ENCODE measurements around the gene DLEC1.

DLEC1 gene

GRCh38 chr3:38022301-38022700, 16.7 kb upstream of the DLEC1 start:
- H3K27me3 ChIP-seq (replicated peaks; ENCODE audit: control insufficient read depth, insufficient read depth, low read length), result no peaks in the 10 kb centered on the region
- no peak for TF ChIP-seq CTCF (IDR thresholded peaks at IDR 0.05; ENCODE audit: insufficient read depth, low read length, poor library complexity, severe bottlenecking)
- H3K36me3 ChIP-seq (ENCODE audit: control insufficient read depth, insufficient read depth, low read length), result no peaks in the 10 kb centered on the region
- no peak overlapping the region for H3K4me3 ChIP-seq (replicated peaks; ENCODE audit: low read depth, low read length)
- no peak for DNase-seq (ENCODE audit: extremely low read depth, insufficient read length)

- H3K4me3 ChIP-seq (replicated peaks; ENCODE audit: low read depth, low read length), result no peak overlapping the region
- no peaks in the 10 kb centered on the region for H3K36me3 ChIP-seq (ENCODE audit: control insufficient read depth, insufficient read depth, low read length)
- H3K27me3 ChIP-seq (replicated peaks; ENCODE audit: control insufficient read depth, insufficient read depth, low read length), result no peaks in the 10 kb centered on the region
- DNase-seq (ENCODE audit: extremely low read depth, insufficient read length), result no peak
- no peak for TF ChIP-seq CTCF (IDR thresholded peaks at IDR 0.05; ENCODE audit: insufficient read depth, low read length, poor library complexity, severe bottlenecking)
Observed at GRCh38 chr3:38022896-38023709, 15.9 kb upstream of the DLEC1 start.

GRCh38 chr3:38026856-38027255, 12.2 kb upstream of the DLEC1 start:
- no peak for DNase-seq (ENCODE audit: extremely low read depth, insufficient read length)
- Histone ChIP-seq H3K27me3 (replicated peaks; ENCODE audit: control insufficient read depth, insufficient read depth, low read length) (no peaks in the 10 kb centered on the region; the same call in 1 of the 2 replicates), H3K4me3 (replicated peaks; ENCODE audit: low read depth, low read length) (no peak overlapping the region), H3K36me3 (ENCODE audit: control insufficient read depth, insufficient read depth, low read length) (no peaks in the 10 kb centered on the region)
- no peak for TF ChIP-seq CTCF (IDR thresholded peaks at IDR 0.05; ENCODE audit: insufficient read depth, low read length, poor library complexity, severe bottlenecking)

GRCh38 chr3:38027466-38028465, 11.2 kb upstream of the DLEC1 start:
- no peaks in the 10 kb centered on the region for H3K36me3 ChIP-seq (ENCODE audit: control insufficient read depth, insufficient read depth, low read length)
- H3K27me3 ChIP-seq (replicated peaks; ENCODE audit: control insufficient read depth, insufficient read depth, low read length), result no peaks in the 10 kb centered on the region; the same call in 1 of the 2 replicates
- no peak for DNase-seq (ENCODE audit: extremely low read depth, insufficient read length)
- TF ChIP-seq CTCF (IDR thresholded peaks at IDR 0.05; ENCODE audit: insufficient read depth, low read length, poor library complexity, severe bottlenecking), result no peak
- no peak overlapping the region for H3K4me3 ChIP-seq (replicated peaks; ENCODE audit: low read depth, low read length)

GRCh38 chr3:38028621-38029361, 10.2 kb upstream of the DLEC1 start:
- no peak for DNase-seq (ENCODE audit: extremely low read depth, insufficient read length)
- H3K36me3 ChIP-seq (ENCODE audit: control insufficient read depth, insufficient read depth, low read length), result no peaks in the 10 kb centered on the region
- no peaks in the 10 kb centered on the region; the same call in 1 of the 2 replicates for H3K27me3 ChIP-seq (replicated peaks; ENCODE audit: control insufficient read depth, insufficient read depth, low read length)
- TF ChIP-seq CTCF (IDR thresholded peaks at IDR 0.05; ENCODE audit: insufficient read depth, low read length, poor library complexity, severe bottlenecking), result no peak
- no peak overlapping the region for H3K4me3 ChIP-seq (replicated peaks; ENCODE audit: low read depth, low read length)
